Kidney tubule cell (primary cell): Measurements from ENCODE around the gene HAGH.

Experiments used
- DNase-seq: peaks from one replicate; pipeline ENCODE4 v3.0.0-alpha.2; 2018; ENCODE audit warnings: low spot score

HAGH gene

DNA sequence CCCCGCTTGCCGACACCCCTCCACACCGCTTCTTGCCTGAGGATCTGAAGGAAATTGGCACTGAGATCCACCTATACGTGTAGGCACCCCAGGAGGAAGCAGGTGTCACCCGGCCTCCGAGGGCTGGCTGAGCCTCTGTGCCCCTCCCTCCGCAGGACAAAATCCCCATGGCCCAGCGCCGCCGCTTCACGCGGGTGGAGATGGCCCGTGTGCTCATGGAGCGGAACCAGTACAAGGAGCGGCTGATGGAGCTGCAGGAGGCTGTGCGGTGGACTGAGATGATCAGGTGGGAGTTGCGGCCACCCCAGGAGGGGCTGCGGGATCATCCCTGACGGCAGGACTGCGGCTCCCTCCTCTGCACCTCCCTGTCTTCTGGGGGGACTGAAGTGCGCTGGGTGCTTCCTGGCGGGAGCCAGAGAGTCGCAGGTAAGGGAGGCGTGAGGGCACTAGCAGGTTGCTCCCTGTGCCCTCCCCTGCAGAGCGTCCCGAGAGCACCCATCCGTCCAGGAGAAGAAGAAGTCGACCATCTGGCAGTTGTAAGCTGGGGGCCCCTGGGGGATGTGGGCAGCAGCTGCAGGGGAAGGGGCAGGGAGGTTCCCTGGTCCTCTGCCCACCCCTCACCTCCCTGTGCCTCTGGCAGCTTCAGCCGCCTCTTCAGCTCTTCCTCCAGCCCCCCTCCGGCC lies 64.3 kb downstream of the HAGH start:
- DNase-seq, result no peak

DNA sequence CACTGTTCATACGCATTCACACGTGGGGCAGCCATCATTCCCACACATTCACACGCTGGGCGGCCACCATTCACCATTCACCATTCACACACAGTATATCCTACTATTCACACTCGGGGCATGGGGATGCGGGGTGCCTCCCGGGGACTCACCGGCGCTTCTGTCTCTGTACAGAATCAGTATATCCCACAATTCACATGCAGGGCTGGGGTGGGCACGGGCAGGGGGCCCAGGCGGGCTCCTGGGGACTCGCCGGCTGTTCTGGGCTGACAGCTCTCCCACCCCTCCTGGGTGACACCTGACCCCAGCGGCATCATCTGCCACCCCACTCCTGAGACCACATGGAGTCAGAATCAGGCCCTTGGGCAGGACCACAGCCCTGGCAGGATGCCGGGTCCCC lies 64.9 kb downstream of the HAGH start:
- no peak for DNase-seq

DNA sequence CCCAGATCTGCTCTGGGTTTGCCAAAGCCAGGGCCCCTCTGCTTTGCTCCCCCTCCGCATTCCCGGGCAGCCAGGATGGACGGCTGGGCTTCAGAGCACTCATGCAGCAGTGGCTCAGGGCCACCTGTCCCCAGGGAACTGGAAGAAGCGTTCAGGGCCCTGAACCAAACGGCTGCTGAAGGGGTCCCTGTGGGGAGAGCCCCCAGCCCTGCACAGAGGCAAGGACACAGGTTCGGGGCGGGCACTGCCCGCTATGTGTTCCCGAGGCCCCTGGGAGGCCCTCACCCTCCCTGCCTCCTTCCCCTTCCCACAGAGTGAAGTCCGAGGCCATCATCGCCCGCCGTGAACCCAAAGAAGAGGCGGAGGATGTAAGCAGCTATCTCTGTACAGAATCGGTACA lies 65.7 kb downstream of the HAGH start:
- no peak for DNase-seq

DNA sequence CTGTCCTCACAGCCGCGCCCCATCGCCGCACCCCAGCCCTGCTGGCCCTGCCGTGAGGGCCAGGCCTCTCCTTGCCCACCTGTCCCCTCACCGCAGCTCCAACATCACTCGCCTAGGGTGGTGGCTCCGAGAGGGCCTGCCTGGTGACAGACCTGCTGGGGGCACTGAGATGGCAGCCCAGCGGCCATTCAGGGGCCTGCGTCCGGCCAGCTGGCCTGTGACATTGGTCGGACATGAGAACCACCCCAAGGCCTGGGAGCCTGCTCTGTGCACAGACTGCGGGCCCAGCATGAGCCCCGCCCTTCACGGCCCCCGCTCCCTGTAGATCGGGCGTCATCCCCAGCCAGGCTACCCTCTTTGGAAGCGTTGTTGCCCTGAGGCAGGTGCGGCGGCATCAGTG lies 67.1 kb downstream of the HAGH start:
- no peak for DNase-seq

DNA sequence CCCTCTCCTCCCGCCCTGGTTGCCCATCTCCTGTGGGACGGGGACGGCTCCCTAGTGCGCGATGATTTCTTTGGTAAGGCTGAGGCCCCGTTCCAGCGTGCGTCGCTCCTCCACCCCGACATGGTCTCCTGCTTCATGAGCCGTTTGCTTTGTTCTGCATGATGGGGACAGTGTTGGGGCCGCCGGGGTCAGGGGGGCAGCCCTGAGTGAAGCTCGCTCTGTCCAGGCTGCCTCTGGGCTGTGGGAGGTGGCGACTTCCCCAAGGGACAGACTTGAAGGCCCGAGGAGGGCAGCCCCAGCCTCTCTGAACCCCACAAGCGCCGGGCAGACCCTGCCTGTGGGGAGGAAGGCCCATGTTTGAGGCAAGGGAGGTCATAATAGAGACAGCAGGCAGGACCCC lies 67.7 kb downstream of the HAGH start:
- DNase-seq, result no peak

DNA sequence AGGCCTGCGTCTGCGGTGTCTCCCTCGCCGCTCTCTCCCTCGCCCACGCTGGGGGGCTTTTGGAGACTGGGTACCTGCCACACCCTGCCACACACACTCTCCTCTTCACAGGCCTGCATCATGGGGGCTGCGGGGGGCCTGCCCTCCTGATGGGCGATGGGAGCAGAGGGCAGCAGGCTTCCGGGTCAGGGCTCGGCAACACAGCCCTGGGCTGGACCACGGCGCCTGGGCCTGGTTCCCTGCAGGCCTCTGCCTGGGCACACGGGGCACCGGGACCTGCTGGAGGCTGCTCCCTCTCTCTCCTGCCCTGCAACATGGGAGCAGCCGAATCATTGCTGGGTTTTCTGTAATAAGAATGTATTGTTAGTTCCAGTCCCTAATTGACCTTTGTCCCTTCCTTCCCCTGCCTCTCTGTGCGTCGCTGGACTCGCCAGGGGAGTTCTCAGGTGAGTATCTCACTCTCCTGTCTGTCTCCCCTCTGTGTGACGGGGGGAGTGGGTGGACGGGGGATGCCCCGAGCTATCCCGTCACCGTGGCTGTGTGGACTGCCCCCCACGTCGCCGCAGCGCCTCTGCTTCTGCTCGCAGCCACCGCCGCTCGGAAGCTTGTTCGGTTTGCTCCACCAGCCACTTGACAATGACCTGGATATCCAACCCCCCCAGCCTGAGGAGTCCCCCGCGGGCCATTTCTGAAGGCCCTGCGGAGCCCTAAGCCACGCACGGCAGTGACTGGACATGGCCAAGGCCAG lies 68.7 kb downstream of the HAGH start:
- no peak for DNase-seq
